ENCODE measurements around the gene TAF9. TPM values are rescaled to one million over a fixed set of nuclear protein-coding genes. Genes with fewer than 3 reads are reported as not detected.
A peak's percentile ranks its signal among the peaks of the same experiment; 100 is the strongest.

The TAF9 gene
- total RNA-seq (38.3 TPM), polyA plus RNA-seq (ENCODE audit: insufficient read depth in 1 of 8, insufficient read length in 8 of 8, low replicate concordance in 1 of 8) (10 to 100 TPM; 31.2 to 38.3 (median 37.5) TPM)
- long read RNA-seq, donor 1, transcript TAF9-201 (3 exons, 1,283 nt), result major isoform, 11 of 11 reads
- long read RNA-seq, donor 1, partial matches to known transcripts, result 0 of 11 reads
- long read RNA-seq, donor 1, other reads (novel, unspliced or antisense), result 0 of 11 reads
- long read RNA-seq, donor 2, partial matches to known transcripts, result 0 of 6 reads
- long read RNA-seq, donor 2, other reads (novel, unspliced or antisense), result 0 of 6 reads
- long read RNA-seq, donor 3, transcript TAF9-201 (3 exons, 1,283 nt), result major isoform, 21 of 26 reads
- long read RNA-seq, donor 3, partial matches to known transcripts, result 0 of 26 reads
- long read RNA-seq, donor 3, other reads (novel, unspliced or antisense), result 0 of 26 reads
- long read RNA-seq, donor 4, transcript TAF9-201 (3 exons, 1,283 nt), result major isoform, 8 of 12 reads
- long read RNA-seq, donor 4, partial matches to known transcripts, result 0 of 12 reads
- long read RNA-seq, donor 4, other reads (novel, unspliced or antisense), result 0 of 12 reads
- long read RNA-seq, donor 5, transcript TAF9-201 (3 exons, 1,283 nt), result major isoform, 55 of 111 reads
- long read RNA-seq, donor 5, partial matches to known transcripts, result 50 of 111 reads
- long read RNA-seq, donor 5, other reads (novel, unspliced or antisense), result 0 of 111 reads
- long read RNA-seq, donor 6, transcript TAF9-205 (2 exons, 1,331 nt), result minor isoform, 5 of 57 reads
- long read RNA-seq, donor 6, transcript TAF9-201 (3 exons, 1,283 nt), result major isoform, 44 of 57 reads
- long read RNA-seq, donor 6, partial matches to known transcripts, result 0 of 57 reads
- long read RNA-seq, donor 6, other reads (novel, unspliced or antisense), result 0 of 57 reads
- long read RNA-seq, donor 7, transcript TAF9-201 (3 exons, 1,283 nt), result major isoform, 35 of 39 reads
- long read RNA-seq, donor 7, partial matches to known transcripts, result 0 of 39 reads
- long read RNA-seq, donor 7, other reads (novel, unspliced or antisense), result 0 of 39 reads
- long read RNA-seq, donor 8, transcript TAF9-201 (3 exons, 1,283 nt), result major isoform, 29 of 29 reads
- long read RNA-seq, donor 8, partial matches to known transcripts, result 0 of 29 reads
- long read RNA-seq, donor 8, other reads (novel, unspliced or antisense), result 0 of 29 reads
- long read RNA-seq, donor 9, transcript TAF9-201 (3 exons, 1,283 nt), result major isoform, 20 of 24 reads
- long read RNA-seq, donor 9, partial matches to known transcripts, result 0 of 24 reads
- long read RNA-seq, donor 9, other reads (novel, unspliced or antisense), result 0 of 24 reads
- long read RNA-seq, donor 10, transcript TAF9-201 (3 exons, 1,283 nt), result major isoform, 37 of 48 reads
- long read RNA-seq, donor 10, transcript TAF9-205 (2 exons, 1,331 nt), result minor isoform, 7 of 48 reads
- long read RNA-seq, donor 10, partial matches to known transcripts, result 0 of 48 reads
- long read RNA-seq, donor 10, other reads (novel, unspliced or antisense), result 0 of 48 reads
- long read RNA-seq, donor 11, transcript TAF9-205 (2 exons, 1,331 nt), result minor isoform, 5 of 32 reads
- long read RNA-seq, donor 11, transcript TAF9-201 (3 exons, 1,283 nt), result major isoform, 24 of 32 reads
- long read RNA-seq, donor 11, partial matches to known transcripts, result 0 of 32 reads
- long read RNA-seq, donor 11, other reads (novel, unspliced or antisense), result 0 of 32 reads

GRCh38 chr5:69369340-69370121, at the start of gene TAF9, which contains the start of the genes AK6 and RAD17:
TAF9 (minus strand) TSS chr5:69369520; CDS start chr5:69365737, 3,783 bp downstream.
AK6 (minus strand) TSS chr5:69369520; CDS start chr5:69369490, 30 bp downstream.
RAD17 (plus strand) TSS chr5:69369818; CDS start chr5:69372209, 2,391 bp downstream.
- under 1% methylated on average over 55 of the region's 66 CpGs for WGBS (ENCODE audit: insufficient coverage)
- H3K36me3 ChIP-seq (ENCODE audit: control insufficient read depth, insufficient read depth, low read length), result peaks cover 26% of the 10 kb centered on the region

GRCh38 chr5:69418554-69418953, 49.2 kb upstream of the TAF9 start:
- Histone ChIP-seq H3K27ac (ENCODE audit: low read length) (no peak overlapping the region), H3K9me3 (replicated peaks; ENCODE audit: control insufficient read depth, low read depth, low read length) (no peaks in the 10 kb centered on the region), H3K27me3 (ENCODE audit: control insufficient read depth, insufficient read depth, low read length) (peaks cover 5% of the 10 kb centered on the region), H3K4me3 (ENCODE audit: low read length) (no peak overlapping the region), H3K4me1 (ENCODE audit: control insufficient read depth, insufficient read depth, low read length) (no peaks in the 10 kb centered on the region), H3K36me3 (ENCODE audit: control insufficient read depth, insufficient read depth, low read length) (peaks cover 10% of the 10 kb centered on the region)
- no CpG with 5 or more reads among the region's 3 CpGs for WGBS (ENCODE audit: insufficient coverage)
- DNase-seq, result no peak

More at GRCh38 chr5:69369340-69370121, at the start of gene TAF9, which contains the start of the genes AK6 and RAD17:
- Histone ChIP-seq H3K27me3 (ENCODE audit: control insufficient read depth, insufficient read depth, low read length) (no peaks in the 10 kb centered on the region), H3K4me1 (ENCODE audit: control insufficient read depth, insufficient read depth, low read length) (peaks cover 7% of the 10 kb centered on the region), H3K4me3 (ENCODE audit: low read length) (peak within 1 kb of the TSS; percentile 59), H3K9me3 (replicated peaks; ENCODE audit: control insufficient read depth, low read depth, low read length) (no peaks in the 10 kb centered on the region), H3K27ac (ENCODE audit: low read length) (peak within 1 kb of the TSS; percentile 80)
- DNase-seq, result peak; percentile 96

GRCh38 chr5:69416699-69417098, 47.4 kb upstream of the TAF9 start:
- no peak overlapping the region for H3K27ac ChIP-seq (ENCODE audit: low read length)
- no peak overlapping the region for H3K4me3 ChIP-seq (ENCODE audit: low read length)
- H3K4me1 ChIP-seq (ENCODE audit: control insufficient read depth, insufficient read depth, low read length), result no peaks in the 10 kb centered on the region
- no peak for DNase-seq
- H3K36me3 ChIP-seq (ENCODE audit: control insufficient read depth, insufficient read depth, low read length), result peaks cover 14% of the 10 kb centered on the region
- peaks cover 5% of the 10 kb centered on the region for H3K27me3 ChIP-seq (ENCODE audit: control insufficient read depth, insufficient read depth, low read length)
- H3K9me3 ChIP-seq (replicated peaks; ENCODE audit: control insufficient read depth, low read depth, low read length), result no peaks in the 10 kb centered on the region

- 70% methylated on average over 2 of the region's 6 CpGs for WGBS (ENCODE audit: insufficient coverage)
- Histone ChIP-seq H3K36me3 (ENCODE audit: control insufficient read depth, insufficient read depth, low read length) (peaks cover 17% of the 10 kb centered on the region), H3K4me1 (ENCODE audit: control insufficient read depth, insufficient read depth, low read length) (no peaks in the 10 kb centered on the region), H3K9me3 (replicated peaks; ENCODE audit: control insufficient read depth, low read depth, low read length) (no peaks in the 10 kb centered on the region), H3K27ac (ENCODE audit: low read length) (no peak overlapping the region), H3K27me3 (ENCODE audit: control insufficient read depth, insufficient read depth, low read length) (peaks cover 5% of the 10 kb centered on the region), H3K4me3 (ENCODE audit: low read length) (no peak overlapping the region)
- no peak for DNase-seq
These were observed 46.9 kb upstream of the TAF9 start for GRCh38 chr5:69416180-69416579.

GRCh38 chr5:69415584-69415958, 46.3 kb upstream of the TAF9 start:
- Histone ChIP-seq H3K4me1 (ENCODE audit: control insufficient read depth, insufficient read depth, low read length) (no peaks in the 10 kb centered on the region), H3K4me3 (ENCODE audit: low read length) (no peak overlapping the region), H3K27ac (ENCODE audit: low read length) (no peak overlapping the region), H3K27me3 (ENCODE audit: control insufficient read depth, insufficient read depth, low read length) (peaks cover 5% of the 10 kb centered on the region), H3K9me3 (replicated peaks; ENCODE audit: control insufficient read depth, low read depth, low read length) (no peaks in the 10 kb centered on the region), H3K36me3 (ENCODE audit: control insufficient read depth, insufficient read depth, low read length) (peaks cover 19% of the 10 kb centered on the region)
- WGBS (ENCODE audit: insufficient coverage), result 35% methylated on average over 10 of the region's 18 CpGs
- no peak for DNase-seq

GRCh38 chr5:69414885-69415583, 45.7 kb upstream of the TAF9 start, which contains the start of gene MARVELD2:
MARVELD2 (plus strand) TSS chr5:69415116; CDS start chr5:69419386, 4,270 bp downstream.
- WGBS (ENCODE audit: insufficient coverage), result 11% methylated on average over 78 of the region's 78 CpGs
- Histone ChIP-seq H3K27ac (ENCODE audit: low read length) (no peak within 1 kb of the TSS), H3K4me1 (ENCODE audit: control insufficient read depth, insufficient read depth, low read length) (no peaks in the 10 kb centered on the region), H3K27me3 (ENCODE audit: control insufficient read depth, insufficient read depth, low read length) (peaks cover 5% of the 10 kb centered on the region), H3K36me3 (ENCODE audit: control insufficient read depth, insufficient read depth, low read length) (peaks cover 20% of the 10 kb centered on the region), H3K9me3 (replicated peaks; ENCODE audit: control insufficient read depth, low read depth, low read length) (no peaks in the 10 kb centered on the region), H3K4me3 (ENCODE audit: low read length) (peak within 1 kb of the TSS; percentile 27)
- DNase-seq, result peak; percentile 21

- 89% methylated on average over 7 of the region's 15 CpGs for WGBS (ENCODE audit: insufficient coverage)
These were observed 35.5 kb upstream of the TAF9 start for GRCh38 chr5:69404659-69405330.

GRCh38 chr5:69378376-69378775, 9.1 kb upstream of the TAF9 start:
- H3K27me3 ChIP-seq (ENCODE audit: control insufficient read depth, insufficient read depth, low read length), result no peaks in the 10 kb centered on the region
- no peak for DNase-seq
- H3K4me1 ChIP-seq (ENCODE audit: control insufficient read depth, insufficient read depth, low read length), result no peaks in the 10 kb centered on the region
- no peak overlapping the region for H3K4me3 ChIP-seq (ENCODE audit: low read length)
- H3K9me3 ChIP-seq (replicated peaks; ENCODE audit: control insufficient read depth, low read depth, low read length), result no peaks in the 10 kb centered on the region
- peaks cover 27% of the 10 kb centered on the region for H3K36me3 ChIP-seq (ENCODE audit: control insufficient read depth, insufficient read depth, low read length)
- H3K27ac ChIP-seq (ENCODE audit: low read length), result no peak overlapping the region

More at GRCh38 chr5:69404659-69405330, 35.5 kb upstream of the TAF9 start:
- Histone ChIP-seq H3K27ac (ENCODE audit: low read length) (no peak overlapping the region), H3K9me3 (replicated peaks; ENCODE audit: control insufficient read depth, low read depth, low read length) (no peaks in the 10 kb centered on the region), H3K4me3 (ENCODE audit: low read length) (no peak overlapping the region), H3K27me3 (ENCODE audit: control insufficient read depth, insufficient read depth, low read length) (no peaks in the 10 kb centered on the region), H3K4me1 (ENCODE audit: control insufficient read depth, insufficient read depth, low read length) (no peaks in the 10 kb centered on the region), H3K36me3 (ENCODE audit: control insufficient read depth, insufficient read depth, low read length) (peaks cover 23% of the 10 kb centered on the region)
- no peak for DNase-seq

All from muscle of leg (tissue), 16 donors.